ENCODE data around the gene OR52H1.

The OR52H1 gene

DNA sequence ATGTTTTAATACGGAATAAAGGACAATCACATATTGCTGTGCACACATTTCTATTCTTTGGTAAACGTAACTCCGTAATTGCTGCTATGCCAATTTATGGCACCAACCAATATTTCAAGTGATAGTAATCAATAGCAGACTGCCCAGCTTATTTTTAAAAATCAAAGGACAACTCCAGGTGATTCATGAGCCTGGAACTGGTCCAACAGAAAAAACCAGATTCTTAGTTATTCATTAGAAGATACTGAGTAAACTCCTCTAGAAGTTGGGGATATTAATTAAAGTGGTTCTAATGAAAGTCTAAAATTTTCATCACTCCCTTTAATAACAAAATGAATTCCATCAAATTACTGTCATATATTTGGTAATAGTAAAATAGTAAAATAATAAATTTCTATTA lies 9.4 kb upstream of the OR52H1 start:
- H3K4me3 ChIP-seq (ENCODE audit: control insufficient read depth, low read depth, low read length): no peak overlapping the region
- TF ChIP-seq, protein P1, sequence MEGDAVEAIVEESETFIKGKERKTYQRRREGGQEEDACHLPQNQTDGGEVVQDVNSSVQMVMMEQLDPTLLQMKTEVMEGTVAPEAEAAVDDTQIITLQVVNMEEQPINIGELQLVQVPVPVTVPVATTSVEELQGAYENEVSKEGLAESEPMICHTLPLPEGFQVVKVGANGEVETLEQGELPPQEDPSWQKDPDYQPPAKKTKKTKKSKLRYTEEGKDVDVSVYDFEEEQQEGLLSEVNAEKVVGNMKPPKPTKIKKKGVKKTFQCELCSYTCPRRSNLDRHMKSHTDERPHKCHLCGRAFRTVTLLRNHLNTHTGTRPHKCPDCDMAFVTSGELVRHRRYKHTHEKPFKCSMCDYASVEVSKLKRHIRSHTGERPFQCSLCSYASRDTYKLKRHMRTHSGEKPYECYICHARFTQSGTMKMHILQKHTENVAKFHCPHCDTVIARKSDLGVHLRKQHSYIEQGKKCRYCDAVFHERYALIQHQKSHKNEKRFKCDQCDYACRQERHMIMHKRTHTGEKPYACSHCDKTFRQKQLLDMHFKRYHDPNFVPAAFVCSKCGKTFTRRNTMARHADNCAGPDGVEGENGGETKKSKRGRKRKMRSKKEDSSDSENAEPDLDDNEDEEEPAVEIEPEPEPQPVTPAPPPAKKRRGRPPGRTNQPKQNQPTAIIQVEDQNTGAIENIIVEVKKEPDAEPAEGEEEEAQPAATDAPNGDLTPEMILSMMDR (conservative IDR thresholded peaks at IDR 0.05; ENCODE audit: control insufficient read depth, insufficient read depth, low read depth, low read length): no peak
- no peak for DNase-seq (ENCODE audit: low read depth)

DNA sequence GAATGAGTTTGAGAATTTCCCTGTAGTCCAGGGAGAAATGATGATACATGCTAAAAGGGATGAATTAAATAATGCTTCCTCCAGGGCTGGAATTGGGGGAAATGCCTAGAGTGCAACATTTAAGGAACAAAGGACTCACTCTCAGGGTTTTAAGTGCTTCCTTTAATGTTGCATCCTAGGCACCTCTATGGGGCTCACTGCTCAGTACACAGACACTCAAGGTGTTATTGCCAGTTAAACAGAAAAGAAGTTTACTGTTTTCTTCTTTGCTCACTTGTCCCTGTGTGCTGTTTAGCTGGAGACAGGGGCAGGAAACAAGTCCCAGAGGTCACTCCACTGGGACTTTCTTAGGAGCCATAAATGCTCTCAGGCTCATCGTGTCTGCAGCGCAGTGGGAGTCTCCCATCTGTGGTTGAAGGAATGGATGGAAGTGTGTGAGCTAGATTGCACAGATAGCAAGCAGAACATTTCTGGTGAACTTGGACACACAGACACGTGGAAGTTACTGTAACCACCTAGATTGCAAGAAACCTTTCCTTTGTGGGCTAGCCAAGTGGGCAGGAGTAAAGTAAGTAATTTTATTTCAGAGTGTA lies 8.4 kb upstream of the OR52H1 start:
- no peak for DNase-seq (ENCODE audit: low read depth)
- TF ChIP-seq, protein P1 (conservative IDR thresholded peaks at IDR 0.05; ENCODE audit: control insufficient read depth, insufficient read depth, low read depth, low read length): no peak
- no peak overlapping the region for H3K4me3 ChIP-seq (ENCODE audit: control insufficient read depth, low read depth, low read length)

DNA sequence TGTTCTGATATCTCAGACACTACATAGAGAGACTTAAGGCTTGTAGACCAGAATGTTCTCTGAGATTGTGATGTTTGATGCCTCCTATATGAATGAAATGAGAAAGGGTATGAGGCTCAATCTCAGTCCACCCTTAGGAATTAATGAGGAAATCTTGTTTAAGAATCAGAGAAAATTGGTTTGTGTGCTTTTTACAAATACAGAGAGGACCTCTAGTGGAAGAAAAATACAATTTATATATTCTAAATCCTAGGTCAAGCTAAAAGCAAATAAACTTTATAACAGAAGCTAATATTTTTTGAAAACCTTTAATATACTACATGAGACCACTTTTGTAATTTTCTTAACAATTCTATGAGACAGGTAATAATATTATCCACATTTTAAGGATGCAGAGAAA lies 5.0 kb upstream of the OR52H1 start:
- peak; percentile 8 for DNase-seq (ENCODE audit: low read depth)
- no peak overlapping the region for H3K4me3 ChIP-seq (ENCODE audit: control insufficient read depth, low read depth, low read length)
- TF ChIP-seq, protein P1 (conservative IDR thresholded peaks at IDR 0.05; ENCODE audit: control insufficient read depth, insufficient read depth, low read depth, low read length): no peak

DNA sequence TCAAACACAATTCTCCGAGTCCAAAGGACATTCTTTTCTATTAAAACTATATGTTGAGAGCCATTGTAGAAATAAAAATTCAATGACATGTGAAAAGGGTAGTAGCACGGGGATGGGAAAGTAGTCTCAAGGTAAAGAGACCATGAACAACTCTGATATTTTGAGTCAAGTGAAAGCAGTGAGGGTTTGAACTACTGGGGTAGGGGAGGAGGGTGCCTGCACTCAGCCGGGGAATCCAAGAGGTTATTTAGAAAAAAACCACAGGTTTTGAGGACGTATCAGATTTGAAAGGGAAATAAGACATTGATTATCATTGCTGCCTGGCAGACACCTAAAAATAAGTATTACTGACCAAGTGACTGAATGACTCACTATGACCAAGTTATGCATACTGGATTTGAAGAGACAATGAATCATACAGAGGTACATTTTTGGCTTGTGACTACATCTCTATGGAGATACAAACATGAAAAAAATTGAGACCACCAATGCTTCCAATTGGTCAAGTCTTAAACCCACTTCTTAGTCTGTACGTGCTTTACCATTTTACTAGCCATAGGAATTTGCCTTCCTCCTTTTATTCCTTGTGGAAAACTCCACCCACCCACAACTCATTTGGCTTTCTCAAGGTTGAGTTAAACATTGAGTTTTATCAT lies 2.2 kb upstream of the OR52H1 start:
- peak; percentile 83 for DNase-seq (ENCODE audit: low read depth)
- no peak overlapping the region for H3K4me3 ChIP-seq (ENCODE audit: control insufficient read depth, low read depth, low read length)
- TF ChIP-seq, protein P1 (conservative IDR thresholded peaks at IDR 0.05; ENCODE audit: control insufficient read depth, insufficient read depth, low read depth, low read length): no peak

DNA sequence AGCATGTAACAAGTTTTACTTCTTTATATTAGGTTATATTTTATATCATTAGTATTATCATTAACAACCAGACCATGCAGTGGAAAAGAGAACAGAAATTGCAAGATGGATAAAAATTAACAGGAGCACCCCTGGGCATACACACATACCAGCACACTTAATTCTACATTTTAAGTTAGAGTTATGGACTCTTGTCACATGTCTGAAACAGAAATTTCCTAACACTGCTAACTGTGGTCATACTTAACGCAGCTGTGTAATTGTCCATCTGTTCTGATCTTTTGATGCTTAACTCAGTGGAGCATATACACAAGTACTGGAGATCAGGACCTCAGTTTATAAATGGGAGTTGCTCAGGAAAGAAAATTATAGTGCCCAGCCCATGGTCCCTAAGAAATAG lies 358 bp downstream of the OR52H1 start:
- no peak for DNase-seq (ENCODE audit: low read depth)
- TF ChIP-seq, protein P1 (conservative IDR thresholded peaks at IDR 0.05; ENCODE audit: control insufficient read depth, insufficient read depth, low read depth, low read length): no peak
- no peak overlapping the region for H3K4me3 ChIP-seq (ENCODE audit: control insufficient read depth, low read depth, low read length)

DNA sequence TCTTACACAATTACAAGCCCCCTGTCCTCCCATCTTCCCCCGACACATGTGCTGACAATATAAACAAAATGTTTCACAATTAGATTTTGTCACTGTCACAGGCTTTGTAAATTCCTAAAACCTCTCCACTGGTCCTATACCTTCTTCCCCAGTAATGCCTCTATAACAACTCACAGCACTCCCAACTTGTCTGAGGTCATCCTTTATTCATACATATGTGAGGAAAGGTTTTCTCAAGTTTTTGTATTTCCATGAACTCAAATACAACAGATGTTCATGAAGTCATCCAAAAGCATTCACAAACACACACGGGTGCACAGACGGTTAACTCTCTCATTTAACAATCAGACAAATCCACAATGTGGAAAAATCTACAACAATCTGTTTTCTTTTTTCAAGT lies 1.9 kb downstream of the OR52H1 start:
- H3K4me3 ChIP-seq (ENCODE audit: control insufficient read depth, low read depth, low read length): no peak overlapping the region
- peak; percentile 19 for DNase-seq (ENCODE audit: low read depth)
- TF ChIP-seq, protein P1 (conservative IDR thresholded peaks at IDR 0.05; ENCODE audit: control insufficient read depth, insufficient read depth, low read depth, low read length): no peak
